Glutamatergic neuron (in vitro differentiated cells): ENCODE measurements around the gene TFF2. TPM values are rescaled to one million over a fixed set of nuclear protein-coding genes. Genes with fewer than 3 reads are reported as not detected.

Experiments
- DNase-seq: peaks from one replicate; pipeline ENCODE4 v3.0.0; 2022
- H3K27ac Mint-ChIP-seq: one replicate; pipeline ENCODE4 v1.8.0; 2020; ENCODE audit warnings: mild to moderate bottlenecking, mixed read lengths, inconsistent platforms; ENCODE audit not compliant: unreplicated experiment
- H3K27me3 Mint-ChIP-seq: one replicate; pipeline ENCODE4 v1.8.0; 2020; ENCODE audit warnings: mild to moderate bottlenecking, moderate library complexity, mixed read lengths, inconsistent platforms; ENCODE audit not compliant: unreplicated experiment
- H3K36me3 Mint-ChIP-seq: one replicate; pipeline ENCODE4 v1.8.0; 2020; ENCODE audit warnings: mild to moderate bottlenecking, mixed read lengths, inconsistent platforms; ENCODE audit not compliant: unreplicated experiment
- H3K4me1 Mint-ChIP-seq: one replicate; pipeline ENCODE4 v1.8.0; 2020; ENCODE audit warnings: mild to moderate bottlenecking, low read depth, mixed read lengths, inconsistent platforms; ENCODE audit not compliant: unreplicated experiment
- H3K4me3 Mint-ChIP-seq: one replicate; pipeline ENCODE4 v1.8.0; 2020; ENCODE audit warnings: mild to moderate bottlenecking, mixed read lengths, inconsistent platforms; ENCODE audit not compliant: unreplicated experiment
- H3K9me3 Mint-ChIP-seq: one replicate; pipeline ENCODE4 v1.8.0; 2020; ENCODE audit warnings: mild to moderate bottlenecking, moderate library complexity, mixed read lengths, inconsistent platforms; ENCODE audit not compliant: unreplicated experiment
- CTCF ChIP-seq: fragments of 200-600 bp; sonication (generic); IDR thresholded peaks from one replicate; pipeline ENCODE4 v1.5.0; 2021; ENCODE audit not compliant: partially characterized antibody, unreplicated experiment
- total RNA-seq: library from RNA; stranded (reverse); fragmentation: NEBNext Ultra II Directional; extraction: Animal tissue kit (Norgen Biotek cat#: 25700); gene quantifications from one replicate; pipeline ENCODE4 v1.2.1, GENCODE V29; 2021; ENCODE audit not compliant: unreplicated experiment

Gene TFF2
- total RNA-seq, 1 donor from 2014 or later, result not detected

DNA sequence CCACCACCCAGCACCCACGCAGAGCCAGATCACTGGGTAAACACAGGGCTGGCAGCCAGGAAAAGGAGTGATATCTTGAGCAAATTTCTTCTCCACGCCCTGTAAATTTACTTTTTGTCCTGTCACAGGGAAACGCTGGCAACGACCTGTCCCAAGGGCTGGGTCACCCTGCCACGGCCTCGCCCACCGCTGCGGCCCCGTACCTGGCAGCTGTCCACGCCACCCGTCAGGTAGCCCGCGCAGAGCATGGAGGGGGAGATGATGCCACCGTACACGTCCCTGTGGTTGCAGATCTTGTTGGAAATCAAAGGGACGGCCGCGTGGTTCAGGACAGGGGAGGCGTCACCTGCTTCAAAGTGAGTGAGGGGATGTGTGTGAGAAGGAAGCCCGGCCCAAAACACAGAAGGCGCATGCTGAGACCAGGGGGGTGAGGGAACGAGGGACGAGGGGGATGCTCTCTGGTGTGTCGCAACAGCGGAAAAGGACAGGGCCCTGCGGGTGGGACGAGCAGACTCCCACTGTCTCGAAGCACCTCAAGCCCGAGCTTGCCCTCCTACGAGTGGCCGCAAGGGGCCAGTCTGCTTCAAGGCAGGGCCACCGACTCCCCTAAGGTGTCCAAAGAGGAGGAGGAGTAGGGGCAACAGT, 25.7 kb upstream of the TFF2 start:
- H3K9me3 Mint-ChIP-seq, result peaks cover 1% of the 10 kb centered on the region
- peaks cover 3% of the 10 kb centered on the region for H3K4me1 Mint-ChIP-seq
- DNase-seq, result no peak
- no peak overlapping the region for H3K27ac Mint-ChIP-seq
- H3K4me3 Mint-ChIP-seq, result no peak overlapping the region
- TF ChIP-seq CTCF, result no peak
- H3K36me3 Mint-ChIP-seq, result peaks cover 3% of the 10 kb centered on the region
- peaks cover 6% of the 10 kb centered on the region for H3K27me3 Mint-ChIP-seq

- Mint-ChIP-seq H3K27me3 (peaks cover 6% of the 10 kb centered on the region), H3K36me3 (peaks cover 3% of the 10 kb centered on the region), H3K27ac (no peak overlapping the region), H3K9me3 (peaks cover 1% of the 10 kb centered on the region), H3K4me3 (no peak overlapping the region), H3K4me1 (peaks cover 3% of the 10 kb centered on the region)
- no peak for TF ChIP-seq CTCF
- no peak for DNase-seq
Observed at GRCh38 chr21:42375966-42376337, 25.2 kb upstream of the TFF2 start.

- Mint-ChIP-seq H3K27ac (no peak overlapping the region), H3K36me3 (peaks cover 3% of the 10 kb centered on the region), H3K4me1 (peaks cover 3% of the 10 kb centered on the region), H3K27me3 (peaks cover 6% of the 10 kb centered on the region), H3K9me3 (peaks cover 3% of the 10 kb centered on the region), H3K4me3 (no peak overlapping the region)
- no peak for TF ChIP-seq CTCF
- no peak for DNase-seq
Observed at GRCh38 chr21:42375506-42375905, 24.7 kb upstream of the TFF2 start.

- H3K4me1 Mint-ChIP-seq, result peaks cover 3% of the 10 kb centered on the region
- H3K9me3 Mint-ChIP-seq, result peaks cover 3% of the 10 kb centered on the region
- peak; percentile 6 for DNase-seq
- H3K27me3 Mint-ChIP-seq, result peaks cover 6% of the 10 kb centered on the region
- peaks cover 3% of the 10 kb centered on the region for H3K36me3 Mint-ChIP-seq
- no peak for TF ChIP-seq CTCF
- H3K27ac Mint-ChIP-seq, result no peak overlapping the region
- H3K4me3 Mint-ChIP-seq, result no peak overlapping the region
Observed at GRCh38 chr21:42374864-42375499, 24.2 kb upstream of the TFF2 start.

DNA sequence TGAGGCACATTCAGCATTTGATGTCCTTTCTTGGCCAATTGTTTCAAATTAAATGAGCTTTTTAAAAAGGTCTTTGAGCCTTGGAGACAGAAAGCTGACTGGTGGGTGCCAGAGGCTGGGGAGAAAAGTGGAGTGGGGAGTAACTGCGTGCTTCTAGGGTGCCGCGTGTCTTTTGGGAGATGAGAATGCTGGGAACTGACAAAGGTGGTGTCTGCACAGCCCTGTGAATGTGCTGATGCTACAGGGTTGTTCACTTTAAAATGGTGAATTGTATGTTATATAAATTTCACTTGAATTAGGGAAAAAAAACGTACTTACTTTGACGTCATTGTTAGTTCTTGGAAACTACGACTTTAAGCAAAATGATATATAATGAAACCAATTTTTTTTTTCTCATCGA, 23.7 kb upstream of the TFF2 start:
- no peak for TF ChIP-seq CTCF
- Mint-ChIP-seq H3K4me3 (no peak overlapping the region), H3K27me3 (peaks cover 6% of the 10 kb centered on the region), H3K36me3 (peaks cover 3% of the 10 kb centered on the region), H3K4me1 (peaks cover 3% of the 10 kb centered on the region), H3K9me3 (peaks cover 3% of the 10 kb centered on the region), H3K27ac (no peak overlapping the region)
- DNase-seq, result no peak
